ENCODE data around the gene COL20A1. TPM values are rescaled to one million over a fixed set of nuclear protein-coding genes. Genes with fewer than 3 reads are reported as not detected.
A peak's percentile ranks its signal among the peaks of the same experiment; 100 is the strongest.

The COL20A1 gene
- total RNA-seq, 6 experiments from 2014 or later = not detected

- DNase-seq = peak in 2 of 3 donors; percentile 7 to 40
- TF ChIP-seq CTCF (IDR thresholded peaks at IDR 0.05) = no peak
- no peak for TF ChIP-seq POLR2A (IDR thresholded peaks at IDR 0.05)
- Histone ChIP-seq H3K36me3 (no peaks in the 10 kb centered on the region), H3K4me3 (no peak overlapping the region), H3K27ac (no peak overlapping the region), H3K9me3 (no peaks in the 10 kb centered on the region), H3K27me3 (no peaks in the 10 kb centered on the region), H3K4me1 (no peaks in the 10 kb centered on the region)
- WGBS (ENCODE audit: insufficient coverage, low coverage, low lambda C conversion rate, missing lambda C conversion rate) = 63% methylated on average over 10 of the region's 14 CpGs
- no peak for ATAC-seq
- intact Hi-C loops (cut with DNase I) = no loop called here
These were observed 23.5 kb downstream of the COL20A1 start for GRCh38 chr20:63316502-63316921.

- Histone ChIP-seq H3K4me1 (no peaks in the 10 kb centered on the region), H3K27me3 (no peaks in the 10 kb centered on the region), H3K4me3 (no peak overlapping the region), H3K9me3 (no peaks in the 10 kb centered on the region), H3K36me3 (no peaks in the 10 kb centered on the region), H3K27ac (no peak overlapping the region)
- intact Hi-C loops (cut with DNase I) = no loop called here
- ATAC-seq (no peak), DNase-seq (no peak)
- TF ChIP-seq CTCF (IDR thresholded peaks at IDR 0.05) = no peak
- no peak for TF ChIP-seq POLR2A (IDR thresholded peaks at IDR 0.05)
- 61% methylated on average over 3 of the region's 6 CpGs for WGBS (ENCODE audit: insufficient coverage, low coverage, low lambda C conversion rate, missing lambda C conversion rate)
These were observed 24.1 kb downstream of the COL20A1 start for GRCh38 chr20:63317061-63317460.

GRCh38 chr20:63317601-63318291, 24.8 kb downstream of the COL20A1 start:
- 80% methylated on average over 2 of the region's 18 CpGs for WGBS (ENCODE audit: insufficient coverage, low coverage, low lambda C conversion rate, missing lambda C conversion rate)
- no peak overlapping the region for H3K4me3 ChIP-seq
- no peaks in the 10 kb centered on the region for H3K36me3 ChIP-seq
- TF ChIP-seq POLR2A (IDR thresholded peaks at IDR 0.05) = no peak
- TF ChIP-seq CTCF (IDR thresholded peaks at IDR 0.05) = no peak
- no peak for ATAC-seq
- peak in 1 of 3 donors; percentile 42 for DNase-seq
- no peaks in the 10 kb centered on the region for H3K27me3 ChIP-seq
- intact Hi-C loops (cut with DNase I) = no loop called here
- H3K4me1 ChIP-seq = no peaks in the 10 kb centered on the region
- H3K9me3 ChIP-seq = no peaks in the 10 kb centered on the region
- H3K27ac ChIP-seq = no peak overlapping the region

- intact Hi-C loops (cut with DNase I) = no loop called here
- Histone ChIP-seq H3K4me3 (no peak overlapping the region), H3K27me3 (no peaks in the 10 kb centered on the region), H3K4me1 (no peaks in the 10 kb centered on the region), H3K36me3 (no peaks in the 10 kb centered on the region), H3K27ac (no peak overlapping the region), H3K9me3 (no peaks in the 10 kb centered on the region)
- DNase-seq = peak in 1 of 3 donors; percentile 38
- WGBS (ENCODE audit: insufficient coverage, low coverage, low lambda C conversion rate, missing lambda C conversion rate) = no CpG with 5 or more reads among the region's 24 CpGs
- ATAC-seq = no peak
- no peak for TF ChIP-seq CTCF (IDR thresholded peaks at IDR 0.05)
These were observed 25.6 kb downstream of the COL20A1 start for GRCh38 chr20:63318391-63319163.

All from right lobe of liver (tissue), 6 donors.